ENCODE measurements around the gene SLC22A16.

The SLC22A16 gene

DNA sequence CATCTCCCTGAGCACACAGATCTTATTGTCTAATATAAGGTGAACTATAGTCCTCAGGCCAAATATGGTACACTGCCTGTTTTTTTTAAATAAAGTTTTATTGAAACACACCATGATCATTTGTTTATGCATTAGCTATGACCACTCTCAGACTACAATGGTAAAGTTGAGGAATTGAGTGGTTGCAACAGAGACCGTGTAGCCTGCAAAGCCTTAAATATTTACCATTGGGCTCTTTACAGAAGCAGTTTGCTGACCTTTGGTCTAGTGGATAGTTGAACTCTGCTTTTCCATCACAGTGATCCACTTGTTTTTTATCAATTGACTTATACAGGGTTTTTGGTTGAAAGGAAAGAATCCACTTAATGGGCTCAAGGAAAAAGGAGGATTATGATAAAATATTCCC lies 91.0 kb downstream of the SLC22A16 start:
- Histone ChIP-seq H3K4me1 (ENCODE audit: control insufficient read depth, insufficient read depth, low read length, poor library complexity, severe bottlenecking) (peaks cover 8% of the 10 kb centered on the region), H3K36me3 (ENCODE audit: control insufficient read depth, insufficient read depth, low read length) (no peaks in the 10 kb centered on the region)
- no CpG with 5 or more reads among the region's 1 CpG for WGBS, 2 experiments (ENCODE audit: insufficient coverage in 2 of 2)

DNA sequence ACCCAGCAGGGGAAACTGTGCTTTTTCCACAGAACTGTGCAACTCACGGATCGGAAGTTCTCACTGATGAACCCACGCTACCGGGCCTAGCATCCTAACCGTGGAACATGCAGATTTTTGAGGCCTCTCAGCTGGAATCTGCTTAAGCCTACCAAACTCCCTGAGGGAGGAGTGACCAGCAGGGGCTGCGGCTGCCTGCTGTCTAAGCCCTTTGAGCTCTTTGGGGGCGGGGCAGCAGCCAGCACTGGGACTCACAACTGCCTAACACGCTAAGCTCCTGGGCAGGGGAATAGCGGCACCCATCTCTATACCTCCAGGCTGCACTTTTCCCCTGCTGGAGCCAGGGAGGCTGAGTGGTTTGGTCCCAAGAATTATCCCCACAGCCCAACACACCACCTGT lies 97.9 kb downstream of the SLC22A16 start:
- WGBS, 2 experiments (ENCODE audit: insufficient coverage in 2 of 2): 67 to 68% methylated on average over 7 to 8 of the region's 9 CpGs
- no peak overlapping the region for H3K27ac ChIP-seq (ENCODE audit: low read depth, low read length, severe bottlenecking)
- no peaks in the 10 kb centered on the region for H3K36me3 ChIP-seq (ENCODE audit: control insufficient read depth, insufficient read depth, low read length)
- no peak overlapping the region for H3K4me3 ChIP-seq (ENCODE audit: extremely low read depth, insufficient read depth, low read length, poor library complexity, severe bottlenecking)
- H3K9me3 ChIP-seq (ENCODE audit: control insufficient read depth, low read length): no peaks in the 10 kb centered on the region
- no peaks in the 10 kb centered on the region for H3K4me1 ChIP-seq (ENCODE audit: control insufficient read depth, insufficient read depth, low read length, poor library complexity, severe bottlenecking)

More for the DNA sequence above, 91.0 kb downstream of the SLC22A16 start:
- Histone ChIP-seq H3K27ac (ENCODE audit: low read depth, low read length, severe bottlenecking) (no peak overlapping the region), H3K4me3 (ENCODE audit: extremely low read depth, insufficient read depth, low read length, poor library complexity, severe bottlenecking) (no peak overlapping the region), H3K9me3 (ENCODE audit: control insufficient read depth, low read length) (no peaks in the 10 kb centered on the region)

Data from mesodermal cell (in vitro differentiated cells).